Middle frontal gyrus (tissue), 1 donor: ENCODE measurements around the gene PERP.
"Not testable (repeated sequence)": the region's sequence is repeated elsewhere in the genome, so short reads cannot be mapped to it uniquely, and the experiment has no call there.

Experiments used
- DNase-seq: peaks from one replicate; pipeline ENCODE4 v3.0.0-alpha.2; 2015; ENCODE audit warnings: low spot score; ENCODE audit errors: extremely low spot score

The PERP gene

DNA sequence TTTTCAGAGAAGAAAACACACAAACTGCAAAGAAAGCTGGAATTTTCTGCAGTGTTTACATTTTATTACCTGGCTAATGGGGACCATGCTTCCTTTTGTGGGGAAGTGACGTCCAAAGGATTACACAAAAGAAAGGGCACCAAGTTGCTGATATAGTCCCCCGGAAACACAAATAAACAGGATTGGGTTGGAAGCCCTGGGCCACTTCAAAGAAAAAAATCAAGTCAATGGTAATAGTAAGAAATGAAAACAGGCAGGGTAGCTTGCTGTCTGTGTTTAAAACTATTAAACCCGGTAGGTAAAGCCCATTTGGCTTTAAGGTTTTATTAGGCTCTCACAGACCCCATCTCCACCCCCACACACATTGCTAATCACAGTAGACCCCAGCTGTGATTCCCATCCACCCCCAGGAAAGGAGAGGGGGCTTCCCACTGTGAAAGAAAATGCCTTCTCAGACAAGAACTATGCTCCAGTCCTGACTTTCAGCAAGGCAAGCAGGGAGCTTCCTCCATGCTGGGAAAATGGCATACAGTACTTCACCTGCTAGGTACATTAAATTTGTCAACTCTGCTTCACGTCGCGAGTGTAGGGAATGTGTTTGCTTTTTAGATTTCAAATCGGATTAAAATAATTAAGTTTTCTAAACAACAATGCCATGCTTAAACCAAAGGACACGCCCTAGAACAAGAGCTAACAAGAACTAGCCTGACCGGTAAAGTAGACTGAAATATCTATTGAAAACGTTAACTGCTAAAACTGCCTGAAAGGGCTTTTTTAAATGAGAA, 1.1 kb downstream of the PERP start:
- DNase-seq: no peak

DNA sequence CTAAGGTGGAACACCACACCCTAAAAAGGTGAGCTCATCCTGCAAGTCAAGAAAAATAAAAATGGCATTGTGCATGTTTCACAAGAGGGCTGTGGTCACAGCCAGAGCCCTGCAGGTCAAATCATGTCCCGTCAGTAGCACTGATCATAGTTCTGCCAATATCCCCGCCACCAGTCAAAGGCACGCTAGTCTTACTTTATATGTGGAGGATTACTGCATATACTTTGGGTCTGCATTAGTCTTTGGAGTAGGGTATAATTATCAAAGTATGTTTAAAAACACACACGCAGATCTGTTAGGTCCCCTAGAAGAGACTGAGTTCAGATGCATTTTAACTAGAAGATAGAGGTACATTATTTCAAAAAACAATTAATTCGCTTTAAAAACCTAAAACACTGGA, 1.8 kb downstream of the PERP start:
- DNase-seq: no peak

DNA sequence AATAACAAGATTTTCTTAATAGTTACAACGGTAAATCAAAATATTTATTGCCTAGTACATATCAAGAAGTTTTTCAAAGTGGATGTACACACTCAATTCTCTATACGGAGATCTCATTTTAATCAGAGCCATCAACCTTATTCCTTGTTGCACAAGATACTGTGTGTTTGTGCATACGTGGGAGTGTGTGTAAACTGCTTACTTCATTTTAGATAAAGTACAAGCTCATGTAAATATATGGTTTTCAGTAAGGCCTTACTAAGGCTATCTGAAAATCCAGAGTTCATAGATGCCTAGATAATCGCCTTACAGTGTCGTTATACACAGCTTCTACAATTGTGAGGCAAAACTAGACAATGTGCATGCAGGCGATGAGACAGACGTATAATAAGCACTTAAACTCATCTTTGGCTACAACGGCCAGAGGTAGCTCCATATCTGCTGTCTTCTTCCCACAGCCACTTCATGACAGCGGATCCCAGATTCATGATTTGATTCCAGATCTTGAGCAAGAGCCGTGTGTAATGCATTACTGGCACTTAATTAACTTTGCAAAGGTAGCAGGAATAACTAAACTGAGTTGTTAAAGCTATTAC, 2.5 kb downstream of the PERP start:
- DNase-seq: no peak

DNA sequence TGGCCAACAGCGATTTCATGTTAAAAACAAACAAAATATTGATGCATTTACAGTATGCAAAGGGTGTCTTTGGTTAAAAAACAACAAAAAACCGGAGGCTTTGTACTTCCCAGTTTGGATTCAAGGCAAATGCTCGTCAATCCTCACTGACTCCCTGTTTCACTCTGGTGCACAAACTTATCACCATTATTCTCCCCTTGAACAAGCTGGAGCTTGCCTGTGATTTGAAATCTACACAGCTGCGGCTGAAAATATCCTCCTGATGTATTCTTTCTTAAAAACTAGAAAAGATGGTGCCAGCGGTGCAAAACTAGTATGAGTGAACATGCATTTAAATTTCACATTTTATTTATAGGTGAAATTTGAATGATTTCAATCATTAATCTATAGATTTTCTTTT, 3.3 kb downstream of the PERP start:
- no peak for DNase-seq

DNA sequence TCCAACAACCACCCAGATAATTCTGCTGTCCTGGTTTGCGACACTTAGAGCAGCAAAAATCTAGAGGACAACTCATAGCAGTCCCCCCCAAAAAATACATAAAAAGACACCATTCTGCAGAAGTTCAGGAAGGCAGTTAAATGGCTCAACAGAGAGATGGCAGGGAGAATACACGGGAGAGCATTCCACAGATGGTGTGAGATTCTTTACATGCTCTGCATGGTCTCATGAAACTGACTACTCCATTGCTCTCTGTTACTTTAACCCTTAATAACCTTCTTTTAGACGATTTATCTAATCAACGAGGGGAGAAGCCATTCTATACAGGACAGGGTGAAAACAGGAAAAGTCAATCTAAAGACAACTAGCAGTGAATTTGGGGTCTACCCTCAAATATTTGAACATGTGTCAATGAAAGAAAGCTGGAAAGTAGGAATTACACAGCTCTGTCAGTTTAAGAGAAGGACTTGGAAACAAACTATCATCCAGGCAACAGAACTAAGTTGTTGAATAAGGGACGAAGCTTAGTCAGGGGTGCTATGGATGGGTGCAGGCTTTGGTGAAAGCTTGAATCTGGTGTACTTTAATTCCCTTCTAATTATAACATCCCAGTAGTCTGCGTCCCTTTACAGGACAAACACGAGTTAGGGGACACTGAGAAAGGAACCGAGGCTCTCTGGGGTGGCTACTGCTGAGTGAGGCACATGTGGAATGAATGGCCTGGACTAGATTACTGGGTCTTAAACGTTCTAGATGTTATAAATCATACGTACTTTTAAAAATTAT, 5.1 kb downstream of the PERP start:
- DNase-seq: no peak

DNA sequence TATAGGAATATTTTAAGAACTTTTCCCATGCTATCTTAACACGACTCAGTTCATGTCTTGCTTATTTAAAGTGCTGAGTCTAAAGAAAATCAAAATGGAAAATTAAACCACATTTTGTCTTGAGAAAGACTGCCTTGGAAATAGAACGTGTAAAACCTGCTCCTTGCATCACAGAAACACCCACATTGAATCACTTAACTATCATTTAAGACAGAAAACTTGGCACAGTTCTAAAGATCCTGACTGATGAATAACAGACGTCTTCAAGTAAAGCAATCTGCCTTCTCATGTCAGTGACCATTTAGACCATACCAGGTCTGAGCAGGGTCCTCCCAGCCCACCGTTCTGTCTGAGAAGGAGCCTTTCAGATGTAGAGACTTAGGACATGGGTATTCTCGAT, 7.4 kb downstream of the PERP start:
- no peak for DNase-seq

DNA sequence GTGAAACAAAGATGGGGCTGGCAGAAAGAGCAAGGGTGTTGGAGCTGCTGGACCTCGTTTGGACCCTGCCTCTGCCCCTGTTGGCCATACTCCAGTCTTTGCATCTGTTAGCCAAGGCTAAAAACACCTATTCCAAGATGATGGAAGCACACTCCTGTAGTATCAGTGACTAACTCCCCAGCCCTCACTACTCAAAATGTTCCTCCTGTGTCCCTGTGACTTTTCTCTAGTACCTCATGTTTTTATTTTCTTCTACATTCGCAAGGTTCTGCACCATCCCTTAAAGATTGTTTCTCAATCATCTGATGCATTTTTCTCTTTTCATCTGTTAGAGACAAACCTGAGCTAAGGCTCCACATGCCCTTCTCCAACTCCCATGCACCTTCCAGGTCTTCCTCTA, 8.9 kb downstream of the PERP start:
- no peak for DNase-seq

DNA sequence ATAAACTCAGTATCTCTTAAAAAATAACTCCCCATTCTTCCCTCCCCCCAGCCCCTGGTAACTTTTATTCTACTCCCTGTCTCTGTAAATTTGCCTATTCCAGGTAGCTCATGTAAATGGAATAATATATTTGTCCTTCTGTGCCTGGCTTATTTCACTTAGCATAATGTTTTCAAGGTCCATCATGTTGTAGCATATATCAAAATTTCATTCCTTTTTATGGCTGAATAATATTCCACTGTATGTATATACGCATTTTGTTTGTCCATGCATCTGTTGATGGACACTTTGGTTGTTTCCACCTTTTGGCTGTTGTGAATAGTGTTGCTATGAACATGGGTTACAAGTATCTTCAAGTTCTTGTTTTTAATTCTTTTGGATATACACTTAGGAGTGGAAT, 13.0 kb downstream of the PERP start:
- DNase-seq: no peak

DNA sequence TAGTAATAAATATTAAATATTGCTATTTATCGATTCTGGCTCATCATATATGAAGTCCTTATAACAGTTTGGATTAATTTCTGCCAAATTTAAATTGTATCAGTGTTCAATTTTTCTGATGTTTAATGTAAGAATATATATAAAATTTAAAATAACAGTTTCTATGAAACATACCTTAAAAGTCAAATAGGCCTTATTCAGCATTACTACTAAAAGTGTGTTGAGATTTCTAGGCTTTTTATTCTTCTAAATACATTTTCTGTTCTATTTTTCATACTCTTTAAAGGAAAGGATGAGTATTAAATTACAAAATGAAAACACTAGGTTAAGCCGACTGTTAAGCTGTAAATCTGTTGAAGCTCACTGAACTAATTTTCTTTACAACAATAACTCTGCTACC, 13.6 kb downstream of the PERP start:
- DNase-seq: no peak

DNA sequence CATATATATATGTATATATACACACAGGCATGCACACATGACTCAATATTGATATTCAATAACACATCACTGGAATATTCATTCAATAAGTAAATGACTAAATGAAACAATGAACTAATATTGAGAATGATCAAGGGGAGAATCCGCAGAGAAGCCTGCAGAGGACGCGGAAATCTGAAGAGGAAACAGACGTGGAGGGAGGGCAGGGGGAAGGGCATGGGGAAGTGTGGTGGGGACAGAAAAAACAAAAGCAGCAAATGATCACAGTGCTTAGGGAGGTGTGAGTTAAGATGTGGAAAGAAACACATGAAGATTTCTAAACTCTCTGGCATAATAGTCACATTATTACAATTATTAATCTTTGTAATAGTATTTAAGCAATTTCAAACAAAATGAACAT, 14.5 kb downstream of the PERP start:
- no peak for DNase-seq

DNA sequence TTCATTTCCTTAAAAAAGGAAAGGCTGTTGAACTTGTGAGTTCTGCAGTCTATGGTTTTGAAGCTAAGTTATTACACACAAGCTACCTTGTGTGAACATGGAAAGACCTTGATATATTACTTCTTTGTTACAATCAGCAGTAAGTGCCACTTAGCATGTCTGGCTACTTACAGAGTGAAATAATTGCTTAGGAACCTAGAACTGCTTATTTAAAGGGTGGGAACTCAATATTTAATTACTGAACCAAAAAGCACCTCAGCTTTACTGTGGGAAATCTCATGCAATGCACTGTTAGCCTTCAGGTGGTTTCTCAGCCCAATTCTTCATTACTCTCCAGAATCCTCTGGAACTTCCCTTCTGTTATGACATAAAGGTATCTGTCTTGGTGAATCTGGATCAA, 17.9 kb downstream of the PERP start:
- no peak for DNase-seq

DNA sequence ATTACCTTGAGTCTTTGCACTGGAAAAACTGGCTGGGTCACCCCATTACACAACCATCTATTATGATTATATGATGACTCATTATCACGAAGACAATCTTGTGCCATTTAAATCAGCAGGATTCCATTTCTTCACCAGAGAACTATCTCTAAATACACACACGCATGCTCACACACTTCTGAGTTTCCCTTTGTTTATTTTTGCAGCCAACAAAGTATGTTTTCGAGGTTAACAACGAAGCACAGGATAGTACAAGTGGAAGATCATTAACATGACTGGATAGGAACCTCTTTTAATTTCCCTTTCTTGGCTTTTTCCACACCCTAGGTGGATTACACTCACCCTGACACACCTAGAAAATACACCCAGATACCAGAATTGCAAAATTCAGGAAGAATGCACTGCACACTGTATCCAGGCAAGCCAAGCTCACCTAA, 18.9 kb downstream of the PERP start:
- no peak for DNase-seq

DNA sequence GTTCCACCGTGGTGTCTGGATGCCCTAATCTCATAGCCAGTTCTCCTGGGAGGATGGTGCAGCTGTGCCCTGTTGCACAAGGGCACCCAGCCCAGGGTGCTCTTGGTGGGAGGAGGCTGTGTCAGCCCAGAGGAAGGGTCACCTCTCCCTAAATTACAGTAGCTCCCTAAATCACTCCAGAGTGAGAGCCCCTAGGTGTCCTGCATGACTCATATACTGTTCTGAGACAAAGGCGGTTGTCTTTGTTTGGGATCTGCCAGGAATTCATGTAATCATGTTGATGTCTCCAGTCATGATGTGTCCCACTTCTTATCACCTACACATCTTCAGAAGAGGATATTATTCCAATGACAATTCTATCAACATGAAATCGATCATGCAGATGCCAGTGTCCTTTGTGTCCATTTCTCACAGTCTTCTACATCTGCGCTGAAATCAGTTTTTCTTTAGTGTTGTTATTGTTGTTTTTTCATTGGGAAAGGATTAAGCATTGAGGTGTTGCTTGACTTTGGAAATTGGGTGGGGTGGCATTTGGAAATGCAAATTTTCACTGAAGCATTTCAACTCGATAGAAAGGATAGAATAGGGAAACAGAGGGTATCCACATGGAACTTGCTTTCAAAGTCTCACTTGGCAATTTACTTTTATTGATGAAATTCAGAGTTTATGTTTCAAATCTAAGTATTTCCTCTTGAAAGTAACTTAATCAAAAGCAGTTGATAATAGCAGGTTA, 19.5 kb downstream of the PERP start:
- DNase-seq: no peak

DNA sequence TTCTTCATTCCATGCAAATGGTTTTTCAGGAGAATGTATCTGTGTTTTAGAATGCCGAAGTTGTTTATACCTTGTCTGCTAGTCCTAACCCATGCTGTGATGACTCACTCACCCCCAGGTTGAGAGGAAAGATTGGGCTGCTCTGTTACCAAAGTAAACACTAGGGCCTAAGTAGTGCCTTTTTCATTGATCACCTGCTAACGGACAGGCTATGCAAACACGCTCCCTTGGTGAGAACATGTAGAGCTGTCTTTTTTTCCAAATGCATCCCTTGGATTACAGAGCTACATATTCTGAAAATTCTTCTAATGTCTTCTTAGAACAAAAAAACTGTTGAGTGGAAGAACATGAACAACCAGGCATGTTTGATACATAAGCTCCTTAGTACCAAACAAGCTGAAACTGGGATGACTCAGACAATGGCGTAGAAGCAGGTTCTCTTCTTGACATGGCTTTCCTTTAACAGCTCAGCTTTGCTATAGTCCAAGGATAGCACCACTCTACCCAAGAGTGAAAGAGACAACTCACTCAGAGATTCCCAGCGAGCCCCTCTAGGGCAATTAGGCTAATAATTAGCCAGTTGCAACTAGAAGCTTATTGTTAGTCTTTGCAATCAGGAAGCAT, 20.5 kb downstream of the PERP start:
- no peak for DNase-seq

DNA sequence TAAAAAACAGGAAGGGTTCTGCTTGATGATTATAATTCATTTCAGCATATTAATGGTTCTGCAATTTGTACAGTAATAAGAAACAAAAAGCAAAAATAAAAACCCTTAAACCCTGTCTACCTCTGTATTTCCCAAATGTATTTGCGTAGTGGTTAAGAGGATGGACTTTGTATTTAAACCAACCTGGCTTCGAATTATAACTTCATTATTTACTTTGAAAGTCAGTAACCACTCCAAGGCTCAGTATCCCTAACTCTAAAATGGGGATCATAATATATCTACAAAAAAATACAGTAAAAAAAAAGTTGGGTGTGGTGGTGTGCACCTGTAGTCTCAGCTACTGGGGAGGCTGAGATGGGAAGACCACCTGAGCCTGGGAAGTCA, 21.4 kb downstream of the PERP start:
- no peak for DNase-seq

DNA sequence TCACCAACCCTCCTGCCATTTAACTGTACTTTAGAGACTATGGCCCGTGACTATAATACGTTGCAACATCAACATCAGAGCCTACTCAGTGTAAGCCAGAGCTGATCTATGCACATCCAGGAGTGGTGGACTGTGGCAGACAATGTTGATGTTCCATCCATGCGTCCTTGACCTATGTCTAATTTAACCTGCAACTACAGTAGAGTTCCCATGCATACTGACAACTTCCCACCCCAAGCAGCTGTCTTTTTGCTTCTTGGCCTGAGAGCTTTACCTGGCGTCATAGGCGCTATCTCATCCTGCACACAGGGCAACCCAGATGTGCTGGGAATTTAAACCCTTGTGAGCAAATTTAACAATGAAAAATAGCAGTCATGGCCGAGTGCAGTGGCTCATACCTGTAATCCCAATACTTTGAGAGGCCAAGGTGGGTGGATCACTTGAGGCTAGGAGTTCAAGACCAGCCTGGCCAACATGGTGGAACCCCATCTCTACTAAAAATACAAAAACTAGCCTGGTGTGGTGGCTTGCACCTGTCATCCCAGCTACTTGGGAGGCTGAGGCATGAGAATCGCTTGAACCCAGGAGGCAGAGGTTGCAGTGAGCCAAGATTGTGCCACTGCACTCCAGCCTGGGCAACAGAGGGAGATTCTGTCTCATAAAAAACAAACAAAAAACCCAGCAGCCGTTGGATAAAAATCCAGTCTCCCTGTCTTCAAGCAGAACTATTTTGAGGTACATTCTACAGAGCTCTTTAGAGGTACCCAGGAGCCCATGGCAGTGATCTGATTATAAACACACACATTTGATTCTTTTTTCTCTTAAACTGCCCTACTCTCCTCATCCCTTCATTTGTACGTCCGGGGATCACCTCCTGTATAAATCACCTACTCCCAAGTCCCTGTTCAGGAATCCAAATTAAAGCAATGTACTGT, 22.0 kb downstream of the PERP start:
- DNase-seq: no peak

DNA sequence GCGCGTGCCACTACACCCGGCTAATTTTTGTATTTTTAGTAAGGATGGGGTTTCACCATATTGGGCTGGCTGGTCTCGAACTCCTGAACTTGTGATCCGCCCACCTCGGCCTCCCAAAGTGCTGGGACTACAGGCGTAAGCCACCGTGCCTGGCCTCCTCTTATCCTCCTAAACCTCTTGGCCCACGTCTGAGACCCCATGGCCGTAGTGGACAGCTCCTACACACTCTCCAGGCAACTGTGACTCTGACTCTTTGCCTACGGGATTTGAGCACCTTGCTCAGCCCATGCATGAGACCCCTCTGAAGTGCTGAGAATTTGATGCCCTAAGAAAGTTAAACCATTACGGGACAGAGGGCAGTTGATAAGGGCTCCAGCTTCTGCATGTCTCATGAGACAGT, 25.0 kb downstream of the PERP start:
- no peak for DNase-seq

DNA sequence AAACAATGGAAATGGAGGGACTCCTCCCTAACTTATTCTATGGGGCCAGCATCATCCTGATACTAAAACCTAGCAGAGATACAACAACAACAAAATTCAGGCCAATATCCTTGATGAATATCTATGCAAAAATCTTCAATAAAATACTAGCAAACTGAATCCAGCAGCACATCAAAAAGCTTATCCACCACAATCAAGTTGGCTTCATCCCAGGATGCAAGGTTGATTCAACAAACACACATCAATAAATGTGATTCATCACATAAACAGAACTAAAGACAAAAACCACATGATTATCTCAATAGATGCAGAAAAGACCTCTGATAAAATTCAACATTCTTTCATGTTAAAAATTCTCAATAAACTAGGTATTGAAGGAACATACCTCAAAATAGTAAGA, 27.7 kb downstream of the PERP start:
- DNase-seq: not testable (repeated sequence)

DNA sequence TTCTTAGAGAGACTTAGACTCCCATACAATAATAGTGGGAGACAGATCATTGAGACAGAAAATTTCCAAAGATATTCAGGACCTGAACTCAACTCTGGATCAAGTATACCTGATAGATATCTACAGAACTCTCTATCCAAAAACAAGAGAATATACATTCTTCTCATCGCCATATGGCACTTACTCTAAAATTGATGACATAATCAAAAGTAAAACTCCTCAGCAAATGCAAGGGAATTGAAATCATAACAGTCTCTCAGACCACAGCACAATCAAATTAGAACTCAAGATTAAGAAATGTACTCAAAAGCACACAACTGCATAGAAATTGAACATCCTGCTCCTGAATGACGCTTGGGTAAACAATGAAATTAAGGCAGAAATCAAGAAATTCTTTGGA, 28.7 kb downstream of the PERP start:
- DNase-seq: no peak

DNA sequence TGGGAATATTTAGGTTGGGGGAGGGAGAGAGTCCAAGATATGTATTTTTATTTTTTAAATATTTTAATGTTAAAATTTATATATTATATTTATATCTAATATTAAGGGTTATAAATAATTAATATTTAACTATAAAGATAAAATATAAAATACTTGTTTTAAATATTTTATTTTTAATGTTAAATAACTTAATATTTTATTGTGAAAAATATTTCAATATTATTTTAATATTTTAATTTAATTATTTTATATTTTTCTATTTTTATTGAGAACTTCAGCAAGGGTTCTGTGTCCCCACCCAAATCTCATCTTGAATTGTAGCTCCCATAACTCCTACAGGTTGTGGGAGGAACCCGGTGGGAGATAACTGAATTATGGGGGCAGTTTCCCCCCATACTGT, 34.0 kb downstream of the PERP start:
- no peak for DNase-seq
